Measurements from ENCODE around the gene PTPRM. TPM values are rescaled to one million over a fixed set of nuclear protein-coding genes. Genes with fewer than 3 reads are reported as not detected.

Gene PTPRM
- polyA plus RNA-seq, 1 donor (not counting 4 experiments of a cell fraction or from before 2014, with no cell fraction given) = 54.5 TPM

GRCh38 chr18:7566244-7566566 is 911 bp upstream of the PTPRM start:
- Histone ChIP-seq H3K9me3 (ENCODE audit: control insufficient read depth, low read depth, low read length) (no peaks in the 10 kb centered on the region), H3K27ac (ENCODE audit: control insufficient read depth, insufficient read depth, low read length) (no peak overlapping the region), H3K9me1 (ENCODE audit: control insufficient read depth, extremely low read depth, insufficient read depth, low read length) (no peaks in the 10 kb centered on the region), H3K36me3 (ENCODE audit: control insufficient read depth in 2 of 2, extremely low read depth in 1 of 2, insufficient read depth in 2 of 2, low read length in 2 of 2) (no peaks in the 10 kb centered on the region), H3K9ac (ENCODE audit: control insufficient read depth, extremely low read depth, insufficient read depth, low read length) (peak overlapping the region; percentile 77), H2AFZ (ENCODE audit: control insufficient read depth, low read length) (peak overlapping the region; percentile 87), H3K79me2 (ENCODE audit: control insufficient read depth, insufficient read depth, low read length) (peaks cover 20% of the 10 kb centered on the region), H3K4me1 (ENCODE audit: control insufficient read depth, extremely low read depth, insufficient read depth, low read length) (peaks cover 10% of the 10 kb centered on the region), H3K4me3 (ENCODE audit: control insufficient read depth in 2 of 3, extremely low read depth in 1 of 3, insufficient read depth in 2 of 3, low read depth in 1 of 3, low read length in 3 of 3) (peak overlapping the region; percentile 44 to 84 (median 63)), H3K4me2 (ENCODE audit: control insufficient read depth, extremely low read depth, insufficient read depth, low read depth, low read length) (peak overlapping the region; percentile 81), H3K27me3 (ENCODE audit: control insufficient read depth, extremely low read depth, insufficient read depth, low read length) (no peaks in the 10 kb centered on the region), H4K20me1 (ENCODE audit: control insufficient read depth, extremely low read depth, insufficient read depth, low read length) (no peaks in the 10 kb centered on the region)
- FAIRE-seq (no peak), DNase-seq (ENCODE audit: low read depth, low spot score) (no peak)
- dilution Hi-C loops (cut with MboI; ENCODE audit: extremely low pct_ligation_motif_present, low sequenced_read_pairs) = no loop called here
- TF ChIP-seq CTCF (optimal IDR thresholded peaks at IDR 0.05 in 1 of 3, IDR thresholded peaks at IDR 0.05 in 1 of 3, conservative IDR thresholded peaks at IDR 0.05 in 1 of 3; ENCODE audit: extremely low read depth in 1 of 3, insufficient read depth in 2 of 3, low read length in 3 of 3) (no peak), EZH2 (IDR thresholded peaks at IDR 0.05; ENCODE audit: low read length) (no peak)

GRCh38 chr18:7567474-7568425 is 634 bp downstream of the PTPRM start:
- Histone ChIP-seq H3K9ac (ENCODE audit: control insufficient read depth, extremely low read depth, insufficient read depth, low read length) (peak overlapping the region; percentile 77), H3K4me1 (ENCODE audit: control insufficient read depth, extremely low read depth, insufficient read depth, low read length) (peaks cover 10% of the 10 kb centered on the region), H2AFZ (ENCODE audit: control insufficient read depth, low read length) (peak overlapping the region; percentile 88), H3K4me3 (ENCODE audit: control insufficient read depth in 2 of 3, extremely low read depth in 1 of 3, insufficient read depth in 2 of 3, low read depth in 1 of 3, low read length in 3 of 3) (peak overlapping the region; percentile 68 to 92 (median 83)), H4K20me1 (ENCODE audit: control insufficient read depth, extremely low read depth, insufficient read depth, low read length) (no peaks in the 10 kb centered on the region), H3K36me3 (ENCODE audit: control insufficient read depth in 2 of 2, extremely low read depth in 1 of 2, insufficient read depth in 2 of 2, low read length in 2 of 2) (no peaks in the 10 kb centered on the region), H3K27me3 (ENCODE audit: control insufficient read depth, extremely low read depth, insufficient read depth, low read length) (no peaks in the 10 kb centered on the region), H3K9me1 (ENCODE audit: control insufficient read depth, extremely low read depth, insufficient read depth, low read length) (no peaks in the 10 kb centered on the region), H3K9me3 (ENCODE audit: control insufficient read depth, low read depth, low read length) (no peaks in the 10 kb centered on the region), H3K79me2 (ENCODE audit: control insufficient read depth, insufficient read depth, low read length) (peaks cover 21% of the 10 kb centered on the region), H3K27ac (ENCODE audit: control insufficient read depth, insufficient read depth, low read length) (peak overlapping the region; percentile 43), H3K4me2 (ENCODE audit: control insufficient read depth, extremely low read depth, insufficient read depth, low read depth, low read length) (peak overlapping the region; percentile 85)
- DNase-seq (ENCODE audit: low read depth, low spot score) (no peak), FAIRE-seq (no peak)
- dilution Hi-C loops (cut with MboI; ENCODE audit: extremely low pct_ligation_motif_present, low sequenced_read_pairs) = no loop called here
- TF ChIP-seq EZH2 (IDR thresholded peaks at IDR 0.05; ENCODE audit: low read length) (no peak), CTCF (optimal IDR thresholded peaks at IDR 0.05 in 1 of 3, IDR thresholded peaks at IDR 0.05 in 1 of 3, conservative IDR thresholded peaks at IDR 0.05 in 1 of 3; ENCODE audit: extremely low read depth in 1 of 3, insufficient read depth in 2 of 3, low read length in 3 of 3) (peak in 1 of 3 experiments; percentile 22)
